Inferior parietal cortex (tissue), 1 donor: Measurements from ENCODE around the gene RNF113A.
"Not testable (repeated sequence)": the region's sequence is repeated elsewhere in the genome, so short reads cannot be mapped to it uniquely, and the experiment has no call there.

Experiments
- DNase-seq: peaks from one replicate; pipeline ENCODE4 v3.0.0-alpha.2; 2016; ENCODE audit errors: extremely low spot score

Gene RNF113A

GRCh38 chrX:119833905-119834304 is 37.6 kb downstream of the RNF113A start:
- DNase-seq = no peak

GRCh38 chrX:119828446-119828845 is 43.1 kb downstream of the RNF113A start:
- DNase-seq = no peak

- no peak for DNase-seq
These were observed 45.1 kb downstream of the RNF113A start for GRCh38 chrX:119826399-119826959.

- DNase-seq = not testable (repeated sequence)
These were observed 47.3 kb downstream of the RNF113A start for GRCh38 chrX:119824221-119824620.

- DNase-seq = not testable (repeated sequence)
These were observed 49.8 kb downstream of the RNF113A start for GRCh38 chrX:119821703-119822102.
